Endothelial cell of umbilical vein (primary cell): Measurements from ENCODE around the gene TRPM3. TPM values are rescaled to one million over a fixed set of nuclear protein-coding genes. Genes with fewer than 3 reads are reported as not detected.

Experiments
- BruUV-seq: library from RNA; stranded (reverse); fragments of 400-500 nt; replicated peaks from 2 replicates; lab custom pipeline; 2021; lab: Mats Ljungman, UMichigan
- CTCF ChIA-PET: fragments of 300-600, 350-600 bp; sonication (Branson Sonifier 250); formaldehyde crosslinking; loops from one replicate; lab custom pipeline; 2021; ENCODE audit warnings: antibody characterized with exemption, inconsistent platforms; lab: Charles Lee
- POLR2A ChIA-PET: fragments of 300-600, 350-600 bp; sonication (Branson Sonifier 250); formaldehyde crosslinking; loops from one replicate; lab custom pipeline; 2021; ENCODE audit warnings: antibody characterized with exemption, inconsistent platforms; lab: Charles Lee
- DNase-seq: peaks from one replicate; pipeline ENCODE4 v3.0.0-alpha.2; 2011; ENCODE audit warnings: low read depth, low spot score
- FAIRE-seq: peaks from 2 replicates; lab custom pipeline; 2011; peaks lifted over from hg19 to GRCh38; lab: Jason Lieb, UNC
- H2AFZ ChIP-seq: 2 replicates; pipeline ENCODE4 v1.6.0; 2012; ENCODE audit warnings: low read depth, low read length, control low read depth, inconsistent platforms
- H3K27ac ChIP-seq: 2 replicates; pipeline ENCODE4 v1.5.1; 2011; ENCODE audit warnings: low read depth, mild to moderate bottlenecking, control low read depth, low read length, moderate library complexity; ENCODE audit not compliant: insufficient read depth
- H3K27me3 ChIP-seq, 2 experiments: 2 replicates each; pipeline versions ENCODE4 v1.6.0 to v1.6.1; 2011; ENCODE audit warnings: low read length in 2 of 2, mixed read lengths in 1 of 2; ENCODE audit not compliant: control insufficient read depth in 2 of 2, insufficient read depth in 2 of 2
- H3K36me3 ChIP-seq, 2 experiments: 2 replicates in 1 of 2; 3 replicates in 1 of 2; pipeline ENCODE4 v1.5.1; 2011; ENCODE audit warnings: low read length in 2 of 2, mild to moderate bottlenecking in 1 of 2, moderate library complexity in 1 of 2; ENCODE audit not compliant: control insufficient read depth in 2 of 2, insufficient read depth in 2 of 2; ENCODE audit errors: extremely low read depth in 1 of 2
- H3K4me1 ChIP-seq: 3 replicates; pipeline ENCODE4 v1.5.1; 2011; ENCODE audit warnings: mild to moderate bottlenecking, low read length; ENCODE audit not compliant: control insufficient read depth, insufficient read depth; ENCODE audit errors: extremely low read depth
- H3K4me2 ChIP-seq: 2 replicates; pipeline ENCODE4 v1.6.1; 2011; ENCODE audit warnings: low read length, control low read depth, mixed read lengths; ENCODE audit not compliant: insufficient read depth
- H3K4me3 ChIP-seq, 3 experiments: fragments of 200-600 bp in 1 of 3; sonication (generic), shearing (Covaris generic) in 1 of 3; replicated peaks in 1 of 3; 2 replicates each; pipeline ENCODE4 v1.5.1; 2011 to 2016; ENCODE audit warnings: control low read depth in 3 of 3, low read length in 3 of 3, mild to moderate bottlenecking in 2 of 3, inconsistent platforms in 1 of 3, low read depth in 1 of 3, moderate library complexity in 1 of 3; ENCODE audit not compliant: insufficient read depth in 1 of 3
- H3K79me2 ChIP-seq: 2 replicates; pipeline ENCODE4 v1.6.0; 2012; ENCODE audit warnings: low read length, inconsistent platforms; ENCODE audit not compliant: control insufficient read depth, insufficient read depth
- H3K9ac ChIP-seq: replicated peaks from 2 replicates; pipeline ENCODE3; 2011; ENCODE audit warnings: low read length, control low read depth; ENCODE audit not compliant: insufficient read depth; ENCODE audit errors: extremely low read depth
- H3K9me1 ChIP-seq: replicated peaks from 3 replicates; pipeline ENCODE4 v1.6.0; 2011; ENCODE audit warnings: mild to moderate bottlenecking, low read length; ENCODE audit not compliant: control insufficient read depth, insufficient read depth; ENCODE audit errors: extremely low read depth
- H3K9me3 ChIP-seq: replicated peaks from 2 replicates; pipeline ENCODE4 v1.5.1; 2012; ENCODE audit warnings: low read length, inconsistent platforms; ENCODE audit not compliant: control insufficient read depth, insufficient read depth
- H4K20me1 ChIP-seq: replicated peaks from 2 replicates; pipeline ENCODE3; 2011; ENCODE audit warnings: mild to moderate bottlenecking, low read length; ENCODE audit not compliant: control insufficient read depth, insufficient read depth; ENCODE audit errors: extremely low read depth
- EZH2 ChIP-seq: IDR thresholded peaks from 2 replicates; pipeline ENCODE4 v1.6.1; 2012; ENCODE audit warnings: borderline replicate concordance, low read depth, mild to moderate bottlenecking, moderate library complexity, low read length, inconsistent platforms; ENCODE audit not compliant: severe bottlenecking
- FOS ChIP-seq: IDR thresholded peaks from 2 replicates; pipeline ENCODE4 v1.6.1; 2011; ENCODE audit warnings: mild to moderate bottlenecking, low read length, moderate library complexity, borderline replicate concordance; ENCODE audit not compliant: insufficient read depth
- GATA2 ChIP-seq: IDR thresholded peaks from 2 replicates; pipeline ENCODE4 v1.7.0; 2011; ENCODE audit warnings: low read depth, mild to moderate bottlenecking, moderate library complexity, mixed read lengths, low read length; ENCODE audit not compliant: insufficient read length, insufficient read depth
- JUN ChIP-seq: IDR thresholded peaks from 2 replicates; pipeline ENCODE4 v1.6.1; 2011; ENCODE audit warnings: borderline replicate concordance, low read depth; ENCODE audit not compliant: insufficient read length, insufficient read depth
- MYC ChIP-seq: IDR thresholded peaks from one replicate; pipeline ENCODE4 v1.6.1; 2011; ENCODE audit warnings: mild to moderate bottlenecking, low read depth, low read length
- POLR2A ChIP-seq: IDR thresholded peaks from 2 replicates; pipeline ENCODE4 v1.6.1; 2012; ENCODE audit warnings: low read depth, mild to moderate bottlenecking, control low read depth, low read length
- POLR2AphosphoS5 ChIP-seq: IDR thresholded peaks from 2 replicates; pipeline ENCODE4 v1.6.1; 2012; ENCODE audit warnings: low read depth, mild to moderate bottlenecking, control low read depth, low read length, moderate library complexity; ENCODE audit not compliant: insufficient read depth
- dilution Hi-C: fragments of 300-500 bp; cut with MboI; formaldehyde crosslinking; loops from one replicate; pipeline ENCODE4 v1.15.0; 2019; ENCODE audit warnings: low sequenced_read_pairs; ENCODE audit not compliant: extremely low pct_ligation_motif_present
- intact Hi-C: fragments of 100-400 bp; cut with micrococcal nuclease; formaldehyde crosslinking; loops from one replicate; pipeline ENCODE4 v1.10.0; 2022
- polyA plus RNA-seq, 4 experiments: library from polyadenylated mRNA; depleted of rRNA in 3 of 4; stranded (reverse) in 3 of 4; unstranded in 1 of 4; fragments of >200 nt; gene quantifications; 2 replicates each; pipeline versions ENCODE4 v1.2.1 to v1.2.3, GENCODE V29; 2011 to 2012; ENCODE audit warnings: missing spikeins in 1 of 4
- total RNA-seq: library from RNA; stranded (reverse); gene quantifications from 2 replicates; pipeline ENCODE4 v1.2.3, GENCODE V29; 2021
- TF ChIP-seq, protein P1 (sequence below), 2 donors: IDR thresholded peaks; 1 replicate in 1 of 2; 2 replicates in 1 of 2; pipeline ENCODE4 v1.5.1; 2011; ENCODE audit warnings: low read length in 2 of 2, mild to moderate bottlenecking in 2 of 2, moderate library complexity in 2 of 2, control low read depth in 1 of 2, inconsistent platforms in 1 of 2, low read depth in 1 of 2; ENCODE audit not compliant: insufficient read depth in 1 of 2; ENCODE audit errors: extremely low read depth in 1 of 2
- TF ChIP-seq, protein P2 (sequence below): IDR thresholded peaks from 2 replicates; pipeline ENCODE4 v1.6.1; 2011; ENCODE audit not compliant: insufficient read depth, insufficient read length

The TRPM3 gene
- total and polyA plus RNA-seq, 2 donors (not counting 3 experiments of a cell fraction or from before 2014, with no cell fraction given) = 0.17 to 0.33 TPM

DNA sequence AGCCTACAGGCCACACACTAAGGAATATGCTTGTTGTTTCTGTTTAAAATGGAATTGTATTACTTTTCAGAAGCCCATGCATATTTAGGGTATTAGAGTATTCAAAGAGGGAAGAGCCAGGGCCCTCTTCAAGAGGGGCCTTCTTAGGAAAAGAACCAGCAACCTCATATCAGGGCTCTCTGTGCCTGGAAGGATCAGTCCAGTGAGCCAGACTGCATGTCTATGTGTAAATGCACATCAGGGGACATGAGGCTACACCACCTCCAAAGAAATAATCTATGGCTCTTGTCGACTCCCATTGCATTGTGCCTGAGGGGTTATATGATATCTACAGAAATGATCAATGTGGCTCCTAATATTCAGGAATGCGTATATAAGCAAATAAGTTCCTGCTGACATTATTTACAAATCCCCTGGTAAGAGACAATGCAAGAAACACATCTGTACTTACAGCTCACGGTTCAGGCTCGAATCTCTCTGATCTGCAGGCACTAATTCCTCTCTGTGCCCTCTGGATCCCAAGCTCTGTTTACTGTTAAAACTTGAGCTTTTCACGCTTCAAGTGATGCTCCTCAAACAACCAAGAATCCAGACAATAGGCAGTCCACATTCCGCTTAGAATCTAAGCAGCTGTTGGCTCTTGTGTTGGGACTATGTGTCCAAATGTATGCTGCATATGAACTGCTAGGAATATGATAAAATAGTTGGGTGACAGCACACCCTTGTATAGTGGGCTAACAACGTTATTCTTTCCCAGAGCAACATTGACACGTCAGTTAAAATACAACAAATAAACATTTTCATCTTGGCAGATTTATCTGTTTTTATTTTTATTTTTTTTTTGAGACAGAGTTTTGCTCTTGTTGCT is 556.7 kb downstream of the TRPM3 start:
- intact Hi-C loops (no loop called here), dilution Hi-C loops (no loop called here)
- H3K9ac ChIP-seq = no peak overlapping the region
- H3K79me2 ChIP-seq = no peaks in the 10 kb centered on the region
- H3K4me1 ChIP-seq = no peaks in the 10 kb centered on the region
- no peaks in the 10 kb centered on the region for H4K20me1 ChIP-seq
- DNase-seq = no peak
- H2AFZ ChIP-seq = no peak overlapping the region
- no TSS peak for BruUV-seq
- no peaks in the 10 kb centered on the region for H3K9me1 ChIP-seq
- H3K27me3 ChIP-seq = no peaks in the 10 kb centered on the region
- no peak for FAIRE-seq
- no peak overlapping the region for H3K27ac ChIP-seq
- POLR2A ChIA-PET = no interaction called here
- H3K9me3 ChIP-seq = no peaks in the 10 kb centered on the region
- H3K4me3 ChIP-seq = no peak overlapping the region
- CTCF ChIA-PET = interaction anchor here (2.1 kb wide), 1 partner anchor 9 kb away, joined by 12 read pairs; no protein-coding TSS in a partner anchor
- no peak for TF ChIP-seq GATA2
- TF ChIP-seq EZH2 = no peak
- no peak for TF ChIP-seq MYC
- TF ChIP-seq, protein P1, sequence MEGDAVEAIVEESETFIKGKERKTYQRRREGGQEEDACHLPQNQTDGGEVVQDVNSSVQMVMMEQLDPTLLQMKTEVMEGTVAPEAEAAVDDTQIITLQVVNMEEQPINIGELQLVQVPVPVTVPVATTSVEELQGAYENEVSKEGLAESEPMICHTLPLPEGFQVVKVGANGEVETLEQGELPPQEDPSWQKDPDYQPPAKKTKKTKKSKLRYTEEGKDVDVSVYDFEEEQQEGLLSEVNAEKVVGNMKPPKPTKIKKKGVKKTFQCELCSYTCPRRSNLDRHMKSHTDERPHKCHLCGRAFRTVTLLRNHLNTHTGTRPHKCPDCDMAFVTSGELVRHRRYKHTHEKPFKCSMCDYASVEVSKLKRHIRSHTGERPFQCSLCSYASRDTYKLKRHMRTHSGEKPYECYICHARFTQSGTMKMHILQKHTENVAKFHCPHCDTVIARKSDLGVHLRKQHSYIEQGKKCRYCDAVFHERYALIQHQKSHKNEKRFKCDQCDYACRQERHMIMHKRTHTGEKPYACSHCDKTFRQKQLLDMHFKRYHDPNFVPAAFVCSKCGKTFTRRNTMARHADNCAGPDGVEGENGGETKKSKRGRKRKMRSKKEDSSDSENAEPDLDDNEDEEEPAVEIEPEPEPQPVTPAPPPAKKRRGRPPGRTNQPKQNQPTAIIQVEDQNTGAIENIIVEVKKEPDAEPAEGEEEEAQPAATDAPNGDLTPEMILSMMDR (IDR thresholded peaks at IDR 0.05; ENCODE audit: extremely low read depth in 1 of 2, insufficient read depth in 1 of 2, low read depth in 1 of 2, low read length in 2 of 2) = no peak
- no peak for TF ChIP-seq JUN
- TF ChIP-seq, protein P2, sequence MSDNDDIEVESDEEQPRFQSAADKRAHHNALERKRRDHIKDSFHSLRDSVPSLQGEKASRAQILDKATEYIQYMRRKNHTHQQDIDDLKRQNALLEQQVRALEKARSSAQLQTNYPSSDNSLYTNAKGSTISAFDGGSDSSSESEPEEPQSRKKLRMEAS = no peak
- no peak for TF ChIP-seq POLR2AphosphoS5
- TF ChIP-seq POLR2A = no peak
- TF ChIP-seq FOS = no peak
- no peaks in the 10 kb centered on the region for H3K36me3 ChIP-seq
- H3K4me2 ChIP-seq = no peak overlapping the region
